Activated T-cell treated with anti-CD3 and anti-CD28 coated beads for 1 hour (primary cell): ENCODE measurements around the gene DXO.
A peak's percentile ranks its signal among the peaks of the same experiment; 100 is the strongest.

Experiments
- DNase-seq: peaks from one replicate; pipeline ENCODE4 v3.0.0-alpha.2; 2020; ENCODE audit warnings: low read depth

Gene DXO

DNA sequence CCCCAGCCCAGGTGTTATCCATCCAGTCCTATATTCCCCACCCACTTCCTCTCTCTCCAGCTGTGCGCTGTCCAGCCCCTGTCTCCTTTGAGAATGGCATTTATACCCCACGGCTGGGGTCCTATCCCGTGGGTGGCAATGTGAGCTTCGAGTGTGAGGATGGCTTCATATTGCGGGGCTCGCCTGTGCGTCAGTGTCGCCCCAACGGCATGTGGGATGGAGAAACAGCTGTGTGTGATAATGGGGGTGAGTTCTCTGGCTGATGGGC lies 43.3 kb downstream of the DXO start:
- no peak for DNase-seq

DNA sequence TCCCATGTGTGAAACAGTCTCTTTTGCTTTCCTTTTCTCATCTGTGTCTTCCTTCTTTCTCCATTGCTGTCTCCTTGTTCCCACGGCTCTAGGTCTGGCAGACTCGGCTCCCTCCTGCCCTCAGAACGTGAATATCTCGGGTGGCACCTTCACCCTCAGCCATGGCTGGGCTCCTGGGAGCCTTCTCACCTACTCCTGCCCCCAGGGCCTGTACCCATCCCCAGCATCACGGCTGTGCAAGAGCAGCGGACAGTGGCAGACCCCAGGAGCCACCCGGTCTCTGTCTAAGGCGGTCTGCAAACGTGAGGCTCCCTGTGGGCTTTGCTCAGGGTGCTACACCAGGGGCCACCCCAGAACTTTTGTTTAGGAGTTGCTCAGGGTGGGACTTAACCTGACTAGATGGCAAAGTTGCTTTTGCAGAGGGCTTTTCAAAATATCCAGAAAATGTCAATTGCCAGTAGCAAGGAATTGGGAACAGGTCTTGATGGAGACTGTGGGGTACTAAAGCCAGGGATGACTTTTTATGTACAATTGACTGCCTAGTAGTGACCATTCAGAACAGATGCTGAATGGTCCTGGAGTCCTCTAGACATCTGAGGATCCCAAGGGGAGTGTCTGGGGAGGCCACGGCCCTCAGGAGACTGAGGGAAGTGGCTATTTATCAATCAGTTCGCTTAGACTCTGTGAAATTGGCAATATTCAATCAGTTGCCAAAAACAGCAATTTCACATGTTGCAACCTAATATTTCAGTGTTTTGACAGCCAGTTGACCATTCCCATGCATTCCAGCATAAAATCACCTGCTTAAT lies 43.9 kb downstream of the DXO start:
- DNase-seq = no peak

DNA sequence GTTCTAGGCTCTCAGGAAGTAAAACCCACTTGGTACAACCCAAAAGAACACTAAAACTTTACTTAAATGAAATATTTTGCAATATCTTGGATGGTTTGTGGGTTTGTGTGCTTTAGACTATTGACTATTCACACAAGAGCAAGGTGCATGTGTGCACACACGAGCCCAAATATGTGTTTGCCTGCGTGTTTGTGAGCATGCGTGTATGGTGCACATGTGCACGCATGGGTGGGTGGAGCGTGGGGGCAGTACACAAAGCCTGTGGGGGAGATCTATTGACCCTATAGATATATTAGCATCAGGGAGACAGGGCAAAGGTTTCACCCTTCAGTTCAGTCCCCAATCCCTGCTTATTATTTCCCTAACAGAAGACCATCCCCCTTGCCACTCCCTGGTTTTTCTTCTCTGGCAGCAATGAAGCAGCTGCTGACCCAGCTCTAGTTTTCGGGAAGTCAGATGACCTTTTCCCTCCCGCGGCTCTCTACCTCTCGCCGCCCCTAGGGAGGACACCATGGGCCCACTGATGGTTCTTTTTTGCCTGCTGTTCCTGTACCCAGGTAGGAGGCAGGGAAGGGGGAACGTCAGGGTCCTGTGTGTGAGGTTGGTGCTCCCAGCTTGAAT lies 44.6 kb downstream of the DXO start, which contains the start of gene C2:
C2 (plus strand) TSS at position 476 of the 621 bp plus-strand sequence; CDS start at position 512, 36 bp downstream.
- no peak for DNase-seq

DNA sequence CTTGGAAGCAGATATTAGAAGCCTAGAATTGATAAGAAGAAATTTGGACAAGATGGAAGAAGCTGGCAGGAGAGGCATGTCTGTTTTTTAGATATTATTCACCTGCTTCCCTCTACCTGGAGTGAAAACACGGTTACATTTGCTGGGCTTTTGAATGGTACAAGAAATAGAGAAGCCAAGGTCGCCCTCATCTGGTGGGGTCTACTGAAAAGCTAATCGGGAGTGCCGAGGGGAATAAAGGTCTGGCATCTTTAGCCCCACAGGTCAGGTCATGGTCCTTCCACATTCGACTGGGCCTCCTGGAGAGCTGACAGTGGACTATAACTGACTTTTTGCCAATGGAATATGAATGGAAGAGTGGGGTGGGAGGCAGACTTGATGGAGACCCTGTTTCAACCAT lies 49.0 kb downstream of the DXO start:
- peak; percentile 16 for DNase-seq

DNA sequence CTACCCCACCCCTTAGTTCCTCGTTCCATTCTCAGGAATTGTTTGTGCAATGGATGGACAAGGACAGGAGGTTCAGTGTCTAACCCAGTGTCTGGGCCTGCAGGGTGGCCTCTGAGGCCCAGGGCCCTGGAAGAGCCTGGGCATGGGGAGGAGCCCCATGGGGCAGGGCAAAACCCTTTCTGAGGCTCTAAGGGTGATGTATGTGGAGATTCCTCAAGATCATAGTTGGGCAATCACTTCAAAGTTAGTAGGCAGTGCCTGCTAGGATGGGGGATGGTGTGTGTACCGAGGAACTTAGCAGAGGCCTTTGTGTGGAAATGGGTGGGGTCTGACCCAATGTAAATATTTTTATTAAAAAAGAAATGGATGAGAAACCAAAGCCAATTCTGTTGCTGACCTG lies 51.1 kb downstream of the DXO start:
- no peak for DNase-seq
